NCI-H1694 treated with DMSO at 0.1 percent for 48 hours (cell line): ENCODE data around the gene VCL.

ENCODE experiments used
- DNase-seq: peaks from one replicate; lab custom pipeline; 2025; lab: John Stamatoyannopoulos, UW

Gene VCL

GRCh38 chr10:74151879-74152722 lies 154.2 kb downstream of the VCL start:
- no peak for DNase-seq

GRCh38 chr10:74153123-74153522 lies 155.2 kb downstream of the VCL start:
- DNase-seq = no peak

- DNase-seq = no peak
These were observed 155.8 kb downstream of the VCL start for GRCh38 chr10:74153676-74154075.

GRCh38 chr10:74156919-74157289 lies 159.0 kb downstream of the VCL start:
- DNase-seq = peak; percentile 44

DNA sequence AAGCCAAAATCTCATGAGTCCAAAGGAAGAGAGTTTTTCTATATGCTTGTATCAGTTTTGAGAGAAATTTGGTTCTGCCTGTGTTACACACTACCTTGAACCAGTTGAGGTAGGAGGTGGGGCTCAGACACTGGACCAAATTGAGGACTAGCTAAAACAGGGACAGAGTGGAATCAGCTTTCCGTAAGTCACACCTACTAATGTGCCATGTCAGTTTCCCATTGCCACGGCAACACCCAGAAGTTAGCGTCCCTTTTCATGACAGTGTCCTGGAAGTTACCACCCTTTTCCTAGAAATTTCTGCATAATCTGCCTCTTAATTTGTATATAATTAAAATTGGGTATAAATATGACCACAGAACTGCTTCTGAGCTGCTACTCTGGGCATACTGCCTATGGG lies 162.1 kb downstream of the VCL start:
- DNase-seq = no peak

- no peak for DNase-seq
These were observed 165.6 kb downstream of the VCL start for GRCh38 chr10:74163319-74164068.

GRCh38 chr10:74164716-74165529 lies 167.0 kb downstream of the VCL start:
- no peak for DNase-seq

GRCh38 chr10:74165530-74165901 lies 167.6 kb downstream of the VCL start:
- no peak for DNase-seq

GRCh38 chr10:74167443-74167842 lies 169.5 kb downstream of the VCL start:
- no peak for DNase-seq
